Kidney capillary endothelial cell (primary cell): ENCODE measurements around the gene CLEC10A.
"Not testable (repeated sequence)": the region's sequence is repeated elsewhere in the genome, so short reads cannot be mapped to it uniquely, and the experiment has no call there.

Source experiments
- DNase-seq: peaks from one replicate; pipeline ENCODE4 v3.0.0-alpha.2; 2018; ENCODE audit warnings: low spot score

The CLEC10A gene

GRCh38 chr17:7072406-7072805 is 7.6 kb downstream of the CLEC10A start:
- no peak for DNase-seq

GRCh38 chr17:7070712-7071111 is 9.3 kb downstream of the CLEC10A start:
- DNase-seq, result no peak

GRCh38 chr17:7068268-7068667 is 11.8 kb downstream of the CLEC10A start:
- no peak for DNase-seq

GRCh38 chr17:7067198-7067597 is 12.9 kb downstream of the CLEC10A start:
- no peak for DNase-seq

- no peak for DNase-seq
Observed at GRCh38 chr17:7064261-7064660, 15.8 kb downstream of the CLEC10A start.

GRCh38 chr17:7063518-7064094 is 16.4 kb downstream of the CLEC10A start:
- no peak for DNase-seq

DNA sequence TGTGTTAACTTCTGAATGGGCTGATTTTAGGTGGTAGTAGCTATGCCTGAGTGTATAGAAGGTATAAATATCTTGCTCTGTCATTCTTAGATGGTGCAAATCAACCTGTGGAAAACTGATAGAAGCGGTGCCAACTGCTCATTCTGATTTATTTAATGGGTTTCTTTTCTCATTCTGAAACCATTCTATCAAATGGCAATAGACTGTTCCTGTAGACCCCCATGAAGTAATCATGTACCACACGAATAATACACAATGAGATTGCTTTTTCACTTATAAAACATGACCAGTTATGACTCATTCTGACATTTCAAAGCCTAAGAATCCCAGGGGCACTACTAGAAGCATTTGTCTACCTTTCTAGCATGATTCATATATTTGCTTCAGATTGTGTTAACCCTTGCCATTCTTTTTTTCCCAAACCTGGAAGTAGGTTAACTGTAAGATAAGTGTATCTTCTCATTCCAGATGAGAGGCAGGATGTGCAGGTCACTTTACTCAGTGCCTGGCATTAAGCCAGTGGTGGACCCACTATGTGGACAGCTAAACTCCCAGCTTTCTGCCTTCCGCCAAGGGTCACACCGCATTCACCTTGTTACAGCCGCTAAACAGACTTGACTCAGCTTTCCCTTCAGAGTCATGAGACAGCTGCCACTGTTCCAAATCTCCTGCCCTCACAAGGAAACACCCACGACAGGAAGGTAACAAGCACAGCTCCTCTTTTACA is 19.7 kb downstream of the CLEC10A start:
- peak; percentile 96 for DNase-seq

GRCh38 chr17:7058831-7059447 is 21.1 kb downstream of the CLEC10A start:
- DNase-seq, result peak; percentile 87

DNA sequence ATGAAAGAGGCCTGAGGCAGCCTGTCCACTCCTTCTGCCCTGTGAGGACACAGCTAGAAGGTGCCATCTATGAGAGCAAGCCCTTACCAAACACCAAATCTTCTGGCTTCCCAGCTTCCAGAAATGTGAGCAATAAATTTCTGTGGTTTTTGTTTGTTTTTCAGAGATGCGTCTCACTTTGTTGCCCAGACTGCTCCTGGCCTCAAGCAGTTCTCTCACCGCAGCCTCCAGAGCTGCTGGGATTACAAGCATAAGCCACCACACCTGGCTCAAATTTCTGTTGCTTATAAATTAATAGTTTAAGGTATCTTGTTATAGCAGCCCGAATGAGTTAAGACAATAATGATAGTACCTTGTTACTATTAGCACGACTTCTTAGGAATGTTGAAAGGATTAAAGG is 23.7 kb downstream of the CLEC10A start:
- no peak for DNase-seq

DNA sequence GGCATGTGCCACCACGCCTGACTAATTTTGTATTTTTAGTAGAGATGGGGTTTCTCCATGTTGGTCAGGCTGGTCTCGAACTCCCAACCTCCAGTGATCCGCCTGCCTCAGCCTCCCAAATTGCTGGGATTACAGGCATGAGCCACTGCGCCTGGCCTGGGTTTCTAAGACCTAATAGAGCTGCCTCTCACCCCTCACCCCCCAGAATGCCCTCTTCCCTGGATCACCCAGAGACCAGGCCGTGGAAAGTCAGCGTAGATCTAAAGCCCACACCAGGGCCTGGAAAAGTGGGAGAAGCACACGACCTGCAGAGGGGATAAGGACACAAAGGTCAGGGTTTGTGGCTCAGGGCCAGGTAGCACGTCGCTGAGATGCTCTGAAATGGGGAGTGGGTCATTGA is 29.5 kb downstream of the CLEC10A start:
- DNase-seq, result not testable (repeated sequence)

GRCh38 chr17:7048968-7049367 is 31.1 kb downstream of the CLEC10A start:
- DNase-seq, result no peak

DNA sequence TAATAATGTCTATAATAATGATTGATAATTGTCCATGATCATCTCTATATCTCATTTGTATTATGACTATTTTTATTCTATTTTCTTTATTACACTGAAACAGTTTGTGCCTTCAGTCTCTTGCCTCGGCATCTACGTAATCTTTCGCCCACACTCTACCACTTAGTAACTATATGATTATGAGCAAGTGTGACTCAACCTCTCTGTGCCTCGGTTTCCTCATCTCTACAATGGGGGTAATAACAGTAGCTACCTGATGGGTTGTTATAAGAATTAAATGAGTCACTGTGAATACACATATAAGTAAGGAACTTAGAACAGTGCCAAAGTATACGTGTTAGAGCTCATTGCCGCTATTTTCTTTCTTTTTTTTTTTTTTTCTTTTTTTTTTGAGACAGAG is 32.5 kb downstream of the CLEC10A start:
- no peak for DNase-seq

DNA sequence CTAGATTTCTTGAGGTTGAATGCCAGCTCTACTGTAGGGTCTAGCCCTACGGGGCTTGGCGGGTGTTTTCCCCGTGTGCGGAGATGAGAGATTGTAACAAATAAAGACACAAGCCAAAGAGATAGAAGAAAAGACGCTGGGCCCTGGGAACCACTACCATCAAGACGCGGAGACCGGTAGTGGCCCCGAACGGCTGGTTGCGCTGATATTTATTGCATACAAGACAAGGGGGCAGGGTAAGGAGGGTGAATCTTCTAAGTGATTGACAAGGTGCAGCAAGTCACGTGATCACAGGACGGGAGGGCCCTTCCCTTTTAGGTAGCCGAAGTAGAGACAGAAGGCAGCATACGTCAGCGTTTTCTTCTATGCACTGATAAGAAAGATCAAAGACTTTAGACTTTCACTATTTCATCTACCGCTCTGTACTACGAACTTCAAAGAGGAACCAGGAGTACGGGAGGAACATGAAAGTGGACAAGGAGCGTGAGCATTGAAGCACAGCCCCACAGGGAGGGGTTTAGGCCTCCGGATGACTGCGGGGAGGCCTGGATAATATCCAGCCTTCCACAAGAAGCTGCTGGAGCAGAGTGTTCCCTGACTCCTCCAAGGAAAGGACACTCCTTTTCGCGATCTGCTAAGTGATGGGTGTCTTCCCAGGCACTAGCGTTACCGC is 33.2 kb downstream of the CLEC10A start:
- DNase-seq, result not testable (repeated sequence)

- DNase-seq, result no peak
Observed at GRCh38 chr17:7046127-7046724, 33.8 kb downstream of the CLEC10A start.

GRCh38 chr17:7045492-7046126 is 34.4 kb downstream of the CLEC10A start:
- peak; percentile 82 for DNase-seq

- no peak for DNase-seq
Observed at GRCh38 chr17:7043497-7044198, 36.4 kb downstream of the CLEC10A start, which contains the start of gene SLC16A11. SLC16A11 (minus strand) TSS chr17:7044092; CDS start chr17:7043513, 579 bp downstream.

- DNase-seq, result no peak
Observed at GRCh38 chr17:7043182-7043496, 36.9 kb downstream of the CLEC10A start.

- no peak for DNase-seq
Observed at GRCh38 chr17:7042501-7043181, 37.4 kb downstream of the CLEC10A start.

- no peak for DNase-seq
Observed at GRCh38 chr17:7041607-7042500, 38.2 kb downstream of the CLEC10A start.

DNA sequence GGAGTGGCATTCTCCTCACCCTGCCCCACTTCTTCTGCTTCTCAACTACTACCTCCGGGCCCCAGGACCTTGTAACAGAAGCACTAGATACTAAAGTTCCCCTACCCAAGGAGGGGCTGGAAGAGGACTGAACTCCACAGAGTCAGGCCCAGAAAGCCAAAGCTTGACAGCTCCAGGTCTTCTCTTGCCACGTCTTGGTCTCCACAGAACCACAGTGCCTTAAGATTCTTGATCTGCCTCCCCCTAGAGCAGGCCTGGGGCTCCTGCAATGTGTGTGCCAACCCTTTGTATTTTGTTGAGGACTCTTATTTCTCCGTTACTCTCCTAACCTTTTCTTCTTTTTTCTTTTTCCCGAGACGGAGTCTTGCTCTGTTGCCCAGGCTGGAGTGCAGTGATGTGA is 40.2 kb downstream of the CLEC10A start:
- DNase-seq, result no peak
